WTC11 (cell line): ENCODE data around the gene C15orf39. TPM values are rescaled to one million over a fixed set of nuclear protein-coding genes. Genes with fewer than 3 reads are reported as not detected.
A peak's percentile ranks its signal among the peaks of the same experiment; 100 is the strongest.

Source experiments
- ATAC-seq: fragments of 200-7000 bp; cut with Tn5 transposase; 2 replicates; pipeline ENCODE4 v1.10.0; 2021; ENCODE audit warnings: mild to moderate bottlenecking, moderate library complexity
- CTCF ChIA-PET: fragments of 300-600 bp; sonication (Branson Sonifier 250); formaldehyde crosslinking; loops from one replicate; lab custom pipeline; 2021; ENCODE audit warnings: antibody characterized with exemption; lab: Charles Lee
- POLR2A ChIA-PET: fragments of 350-600 bp; sonication (Branson Sonifier 250); formaldehyde crosslinking; loops from one replicate; lab custom pipeline; 2021; ENCODE audit warnings: antibody characterized with exemption; lab: Charles Lee
- DNase-seq: peaks from one replicate; pipeline ENCODE4 v3.0.0; 2021; ENCODE audit warnings: low spot score
- H3K27ac Mint-ChIP-seq: 2 replicates; pipeline ENCODE4 v1.8.0; 2021; ENCODE audit warnings: mixed read lengths
- H3K27me3 Mint-ChIP-seq: 2 replicates; pipeline ENCODE4 v1.8.0; 2021; ENCODE audit warnings: low read depth, mild to moderate bottlenecking, moderate library complexity, mixed read lengths
- H3K36me3 Mint-ChIP-seq: 2 replicates; pipeline ENCODE4 v1.8.0; 2021; ENCODE audit warnings: mixed read lengths
- H3K4me1 Mint-ChIP-seq: 2 replicates; pipeline ENCODE4 v1.8.0; 2022; ENCODE audit warnings: mixed read lengths
- H3K4me3 Mint-ChIP-seq: 2 replicates; pipeline ENCODE4 v1.8.0; 2021; ENCODE audit warnings: mild to moderate bottlenecking, moderate library complexity, mixed read lengths
- H3K9me3 Mint-ChIP-seq: 2 replicates; pipeline ENCODE4 v1.8.0; 2021; ENCODE audit warnings: mixed read lengths
- ARID4B ChIP-seq: sonication (generic); formaldehyde crosslinking; IDR thresholded peaks from 2 replicates; pipeline ENCODE4 v1.8.0; 2023; ENCODE audit warnings: missing genetic modification reagents, mild to moderate bottlenecking, borderline replicate concordance
- ATF3 ChIP-seq: sonication (generic); formaldehyde crosslinking; conservative IDR thresholded peaks from 2 replicates; pipeline ENCODE4 v1.8.1; 2022; ENCODE audit warnings: mild to moderate bottlenecking, missing genetic modification reagents
- ELF4 ChIP-seq: sonication (generic); formaldehyde crosslinking; IDR thresholded peaks from 2 replicates; pipeline ENCODE4 v1.8.1; 2022; ENCODE audit warnings: low read depth, mild to moderate bottlenecking, moderate library complexity, missing genetic modification reagents
- EMX1 ChIP-seq: fragments of 250-450 bp; sonication (Bioruptor Pico); IDR thresholded peaks from 2 replicates; pipeline ENCODE4 v1.8.0; 2021; ENCODE audit warnings: mild to moderate bottlenecking
- ETV6 ChIP-seq: sonication (generic); formaldehyde crosslinking; IDR thresholded peaks from 2 replicates; pipeline ENCODE4 v1.8.1; 2022; ENCODE audit warnings: mild to moderate bottlenecking, missing genetic modification reagents
- FOXK1 ChIP-seq: sonication (generic); formaldehyde crosslinking; IDR thresholded peaks from 2 replicates; pipeline ENCODE4 v1.8.0; 2022; ENCODE audit warnings: mild to moderate bottlenecking, moderate library complexity, missing genetic modification reagents
- GRHL2 ChIP-seq: fragments of 250-450 bp; sonication (Bioruptor Pico); IDR thresholded peaks from 2 replicates; pipeline ENCODE4 v1.8.0; 2022; ENCODE audit warnings: mild to moderate bottlenecking, moderate library complexity; ENCODE audit not compliant: insufficient replicate concordance, severe bottlenecking
- IRF2 ChIP-seq: sonication (generic); formaldehyde crosslinking; IDR thresholded peaks from 2 replicates; pipeline ENCODE4 v1.8.0; 2022; ENCODE audit warnings: low read depth, missing genetic modification reagents, borderline replicate concordance
- NFATC4 ChIP-seq: fragments of 250-450 bp; sonication (Bioruptor Pico); IDR thresholded peaks from 2 replicates; pipeline ENCODE4 v1.9.0; 2021; ENCODE audit warnings: mild to moderate bottlenecking
- NFYB ChIP-seq: sonication (generic); formaldehyde crosslinking; conservative IDR thresholded peaks from 2 replicates; pipeline ENCODE4 v1.8.0; 2022; ENCODE audit warnings: low read depth, missing genetic modification reagents
- NR2C2 ChIP-seq: sonication (generic); formaldehyde crosslinking; IDR thresholded peaks from 2 replicates; pipeline ENCODE4 v1.8.0; 2022; ENCODE audit warnings: mild to moderate bottlenecking, missing genetic modification reagents
- OVOL2 ChIP-seq: fragments of 250-450 bp; sonication (Bioruptor Pico); IDR thresholded peaks from 2 replicates; pipeline ENCODE4 v1.9.0; 2021; ENCODE audit warnings: mild to moderate bottlenecking, borderline replicate concordance
- SMAD4 ChIP-seq: sonication (generic); formaldehyde crosslinking; IDR thresholded peaks from 2 replicates; pipeline ENCODE4 v1.8.0; 2022; ENCODE audit warnings: mild to moderate bottlenecking, missing genetic modification reagents
- TEAD1 ChIP-seq: sonication (generic); formaldehyde crosslinking; IDR thresholded peaks from 2 replicates; pipeline ENCODE4 v1.8.0; 2022; ENCODE audit warnings: mild to moderate bottlenecking, missing genetic modification reagents
- USF2 ChIP-seq: sonication (generic); formaldehyde crosslinking; IDR thresholded peaks from 2 replicates; pipeline ENCODE4 v1.8.1; 2023; ENCODE audit warnings: mild to moderate bottlenecking, missing genetic modification reagents, moderate library complexity
- ZNF121 ChIP-seq: sonication (generic); formaldehyde crosslinking; IDR thresholded peaks from 2 replicates; pipeline ENCODE4 v1.8.0; 2023; ENCODE audit warnings: missing genetic modification reagents
- ZNF138 ChIP-seq: sonication (generic); formaldehyde crosslinking; conservative IDR thresholded peaks from 2 replicates; pipeline ENCODE4 v1.8.1; 2022; ENCODE audit warnings: mild to moderate bottlenecking, moderate library complexity, missing genetic modification reagents
- ZNF317 ChIP-seq: sonication (generic); formaldehyde crosslinking; IDR thresholded peaks from 2 replicates; pipeline ENCODE4 v1.8.1; 2023; ENCODE audit warnings: low read depth, mild to moderate bottlenecking, moderate library complexity, missing genetic modification reagents, borderline replicate concordance
- ZNF416 ChIP-seq: fragments of 250-450 bp; sonication (Bioruptor Pico); IDR thresholded peaks from 2 replicates; pipeline ENCODE4 v1.9.0; 2021; ENCODE audit warnings: mild to moderate bottlenecking, inconsistent platforms
- total RNA-seq: library from RNA; stranded (reverse); gene quantifications from 3 replicates; pipeline ENCODE4 v1.2.3, GENCODE V29; 2021
- TF ChIP-seq, protein P1 (sequence below): sonication (generic); formaldehyde crosslinking; IDR thresholded peaks from 2 replicates; pipeline ENCODE4 v1.8.1; 2022; ENCODE audit warnings: missing genetic modification reagents, borderline replicate concordance
- TF ChIP-seq, protein P2 (sequence below): sonication (generic); formaldehyde crosslinking; IDR thresholded peaks from 2 replicates; pipeline ENCODE4 v1.8.0; 2023; ENCODE audit warnings: missing genetic modification reagents
- TF ChIP-seq, protein P3 (sequence below): sonication (generic); formaldehyde crosslinking; IDR thresholded peaks from 2 replicates; pipeline ENCODE4 v1.8.1; 2023; ENCODE audit warnings: mild to moderate bottlenecking, missing genetic modification reagents, borderline replicate concordance

Gene C15orf39
- total RNA-seq, 1 experiment from 2014 or later, result 52.8 TPM

- TF ChIP-seq NFATC4 (CRISPR knock-in tag) (no peak), ETV6 (no peak), ARID4B (CRISPR knock-in tag) (no peak), USF2 (no peak), SMAD4 (CRISPR knock-in tag) (no peak), NR2C2 (CRISPR knock-in tag) (no peak), ZNF317 (no peak), NFYB (CRISPR knock-in tag) (no peak), IRF2 (CRISPR knock-in tag) (no peak), ELF4 (CRISPR knock-in tag) (no peak)
- TF ChIP-seq, protein P1, sequence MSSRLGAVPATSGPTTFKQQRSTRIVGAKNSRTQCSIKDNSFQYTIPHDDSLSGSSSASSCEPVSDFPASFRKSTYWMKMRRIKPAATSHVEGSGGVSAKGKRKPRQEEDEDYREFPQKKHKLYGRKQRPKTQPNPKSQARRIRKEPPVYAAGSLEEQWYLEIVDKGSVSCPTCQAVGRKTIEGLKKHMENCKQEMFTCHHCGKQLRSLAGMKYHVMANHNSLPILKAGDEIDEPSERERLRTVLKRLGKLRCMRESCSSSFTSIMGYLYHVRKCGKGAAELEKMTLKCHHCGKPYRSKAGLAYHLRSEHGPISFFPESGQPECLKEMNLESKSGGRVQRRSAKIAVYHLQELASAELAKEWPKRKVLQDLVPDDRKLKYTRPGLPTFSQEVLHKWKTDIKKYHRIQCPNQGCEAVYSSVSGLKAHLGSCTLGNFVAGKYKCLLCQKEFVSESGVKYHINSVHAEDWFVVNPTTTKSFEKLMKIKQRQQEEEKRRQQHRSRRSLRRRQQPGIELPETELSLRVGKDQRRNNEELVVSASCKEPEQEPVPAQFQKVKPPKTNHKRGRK, result no peak
- TF ChIP-seq, all 79 proteins: peak for 0
- no peak for ATAC-seq
- ChIA-PET CTCF (interaction anchor here (0.7 to 4.4 kb wide), 10 partner anchors 9 to 171 kb away, joined by 3 to 51 read pairs (median 11); no protein-coding TSS in a partner anchor), POLR2A (interaction anchor here (0.5 to 1.3 kb wide), 5 partner anchors 12 to 205 kb away, joined by 3 to 5 read pairs (median 4); partner anchors contain the start of gene SCAMP5)
- H3K27ac Mint-ChIP-seq, result no peak overlapping the region
- peak overlapping the region; percentile 91 for H3K4me3 Mint-ChIP-seq
- H3K36me3 Mint-ChIP-seq, result no peaks in the 10 kb centered on the region
- peaks cover 55% of the 10 kb centered on the region for H3K4me1 Mint-ChIP-seq
- 0 out of 2 replicates have a peak, but pooled peaks cover 2% of the 10 kb centered on the region for H3K27me3 Mint-ChIP-seq
- DNase-seq, result no peak
- no peaks in the 10 kb centered on the region for H3K9me3 Mint-ChIP-seq
These were observed 1.3 kb upstream of the C15orf39 start for GRCh38 chr15:75200391-75200764.

- peak overlapping the region; percentile 91 for H3K4me3 Mint-ChIP-seq
- H3K27ac Mint-ChIP-seq, result peak overlapping the region; percentile 89
- peaks cover 55% of the 10 kb centered on the region for H3K4me1 Mint-ChIP-seq
- ATAC-seq, result peak; percentile 9
- 0 out of 2 replicates have a peak, but pooled peaks cover 2% of the 10 kb centered on the region for H3K27me3 Mint-ChIP-seq
- CTCF ChIA-PET, result interaction anchor here (0.7 to 4.4 kb wide), 39 partner anchors 10 to 446 kb away, joined by 3 to 51 read pairs (median 5); partner anchors contain the start of genes MAN2C1, PPCDC, RPP25 and SCAMP5
- peak; percentile 72 for DNase-seq
- POLR2A ChIA-PET, result interaction anchor here (0.6 to 1.3 kb wide), 7 partner anchors 12 to 206 kb away, joined by 3 to 5 read pairs (median 3); partner anchors contain the start of gene SCAMP5
- H3K36me3 Mint-ChIP-seq, result no peaks in the 10 kb centered on the region
- no peaks in the 10 kb centered on the region for H3K9me3 Mint-ChIP-seq
- no peak for TF ChIP-seq ZNF416 (CRISPR knock-in tag)
- TF ChIP-seq EMX1 (CRISPR knock-in tag), result no peak
- TF ChIP-seq, protein P2, sequence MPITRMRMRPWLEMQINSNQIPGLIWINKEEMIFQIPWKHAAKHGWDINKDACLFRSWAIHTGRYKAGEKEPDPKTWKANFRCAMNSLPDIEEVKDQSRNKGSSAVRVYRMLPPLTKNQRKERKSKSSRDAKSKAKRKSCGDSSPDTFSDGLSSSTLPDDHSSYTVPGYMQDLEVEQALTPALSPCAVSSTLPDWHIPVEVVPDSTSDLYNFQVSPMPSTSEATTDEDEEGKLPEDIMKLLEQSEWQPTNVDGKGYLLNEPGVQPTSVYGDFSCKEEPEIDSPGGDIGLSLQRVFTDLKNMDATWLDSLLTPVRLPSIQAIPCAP (CRISPR knock-in tag), result no peak
- TF ChIP-seq FOXK1 (CRISPR knock-in tag), result no peak
- 0 out of 2 replicates have a peak, but pooled peaks have one; percentile 41 for TF ChIP-seq TEAD1 (CRISPR knock-in tag)
- no peak for TF ChIP-seq ATF3 (CRISPR knock-in tag)
- no peak for TF ChIP-seq OVOL2
- TF ChIP-seq ZNF138 (CRISPR knock-in tag), result no peak
- no peak for TF ChIP-seq GRHL2
- no peak for TF ChIP-seq ZNF121 (CRISPR knock-in tag)
- TF ChIP-seq, protein P3, sequence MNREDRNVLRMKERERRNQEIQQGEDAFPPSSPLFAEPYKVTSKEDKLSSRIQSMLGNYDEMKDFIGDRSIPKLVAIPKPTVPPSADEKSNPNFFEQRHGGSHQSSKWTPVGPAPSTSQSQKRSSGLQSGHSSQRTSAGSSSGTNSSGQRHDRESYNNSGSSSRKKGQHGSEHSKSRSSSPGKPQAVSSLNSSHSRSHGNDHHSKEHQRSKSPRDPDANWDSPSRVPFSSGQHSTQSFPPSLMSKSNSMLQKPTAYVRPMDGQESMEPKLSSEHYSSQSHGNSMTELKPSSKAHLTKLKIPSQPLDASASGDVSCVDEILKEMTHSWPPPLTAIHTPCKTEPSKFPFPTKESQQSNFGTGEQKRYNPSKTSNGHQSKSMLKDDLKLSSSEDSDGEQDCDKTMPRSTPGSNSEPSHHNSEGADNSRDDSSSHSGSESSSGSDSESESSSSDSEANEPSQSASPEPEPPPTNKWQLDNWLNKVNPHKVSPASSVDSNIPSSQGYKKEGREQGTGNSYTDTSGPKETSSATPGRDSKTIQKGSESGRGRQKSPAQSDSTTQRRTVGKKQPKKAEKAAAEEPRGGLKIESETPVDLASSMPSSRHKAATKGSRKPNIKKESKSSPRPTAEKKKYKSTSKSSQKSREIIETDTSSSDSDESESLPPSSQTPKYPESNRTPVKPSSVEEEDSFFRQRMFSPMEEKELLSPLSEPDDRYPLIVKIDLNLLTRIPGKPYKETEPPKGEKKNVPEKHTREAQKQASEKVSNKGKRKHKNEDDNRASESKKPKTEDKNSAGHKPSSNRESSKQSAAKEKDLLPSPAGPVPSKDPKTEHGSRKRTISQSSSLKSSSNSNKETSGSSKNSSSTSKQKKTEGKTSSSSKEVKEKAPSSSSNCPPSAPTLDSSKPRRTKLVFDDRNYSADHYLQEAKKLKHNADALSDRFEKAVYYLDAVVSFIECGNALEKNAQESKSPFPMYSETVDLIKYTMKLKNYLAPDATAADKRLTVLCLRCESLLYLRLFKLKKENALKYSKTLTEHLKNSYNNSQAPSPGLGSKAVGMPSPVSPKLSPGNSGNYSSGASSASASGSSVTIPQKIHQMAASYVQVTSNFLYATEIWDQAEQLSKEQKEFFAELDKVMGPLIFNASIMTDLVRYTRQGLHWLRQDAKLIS (CRISPR knock-in tag), result no peak
- no peak for TF ChIP-seq NFYB (CRISPR knock-in tag)
These were observed 692 bp upstream of the C15orf39 start for GRCh38 chr15:75200765-75201615.
